ENCODE measurements around the gene FBXO17. TPM values are rescaled to one million over a fixed set of nuclear protein-coding genes. Genes with fewer than 3 reads are reported as not detected.

The FBXO17 gene
- total and polyA plus RNA-seq, 2 experiments from 2014 or later: 41.9 to 49.4 TPM

- no peaks in the 10 kb centered on the region for H3K36me3 ChIP-seq (replicated peaks; ENCODE audit: insufficient read depth, low read depth)
- H3K4me3 ChIP-seq: no peak overlapping the region
- TF ChIP-seq CTCF (IDR thresholded peaks at IDR 0.05; ENCODE audit: poor library complexity): no peak
- no peak for TF ChIP-seq EZH2phosphoT487 (IDR thresholded peaks at IDR 0.05; ENCODE audit: low read depth, severe bottlenecking, unreplicated experiment)
- TF ChIP-seq EZH2 (IDR thresholded peaks at IDR 0.05; ENCODE audit: borderline replicate concordance): no peak
- H3K4me1 ChIP-seq (ENCODE audit: insufficient read depth): no peaks in the 10 kb centered on the region
- DNase-seq (ENCODE audit: low spot score): no peak
- no peaks in the 10 kb centered on the region for H3K9me3 ChIP-seq (ENCODE audit: low read depth)
- H3K79me2 ChIP-seq: no peaks in the 10 kb centered on the region
- H3K9me2 ChIP-seq (replicated peaks; ENCODE audit: insufficient read depth): no peaks in the 10 kb centered on the region
- no peaks in the 10 kb centered on the region for H4K20me1 ChIP-seq (ENCODE audit: insufficient read depth, poor library complexity, severe bottlenecking)
- WGBS (ENCODE audit: low lambda C conversion rate, missing lambda C conversion rate): 96% methylated on average over 6 of the region's 12 CpGs
- no peak overlapping the region for H2AFZ ChIP-seq
- no peak overlapping the region for H3K27ac ChIP-seq
- no peaks in the 10 kb centered on the region for H3K27me3 ChIP-seq
- H3K4me2 ChIP-seq: no peak overlapping the region
Measured at GRCh38 chr19:38910488-38910887, 65.1 kb downstream of the FBXO17 start.

GRCh38 chr19:38908911-38909310 lies 66.6 kb downstream of the FBXO17 start:
- no peak overlapping the region for H3K4me2 ChIP-seq
- TF ChIP-seq CTCF (IDR thresholded peaks at IDR 0.05; ENCODE audit: poor library complexity) (no peak), EZH2phosphoT487 (IDR thresholded peaks at IDR 0.05; ENCODE audit: low read depth, severe bottlenecking, unreplicated experiment) (no peak), EZH2 (IDR thresholded peaks at IDR 0.05; ENCODE audit: borderline replicate concordance) (no peak)
- no peaks in the 10 kb centered on the region for H3K4me1 ChIP-seq (ENCODE audit: insufficient read depth)
- H3K79me2 ChIP-seq: no peaks in the 10 kb centered on the region
- H3K27ac ChIP-seq: no peak overlapping the region
- WGBS (ENCODE audit: low lambda C conversion rate, missing lambda C conversion rate): 89% methylated on average over 10 of the region's 10 CpGs
- H3K36me3 ChIP-seq (replicated peaks; ENCODE audit: insufficient read depth, low read depth): no peaks in the 10 kb centered on the region
- DNase-seq (ENCODE audit: low spot score): no peak
- H3K27me3 ChIP-seq: no peaks in the 10 kb centered on the region
- no peaks in the 10 kb centered on the region for H4K20me1 ChIP-seq (ENCODE audit: insufficient read depth, poor library complexity, severe bottlenecking)
- no peak overlapping the region for H2AFZ ChIP-seq
- H3K4me3 ChIP-seq: no peak overlapping the region
- no peaks in the 10 kb centered on the region for H3K9me2 ChIP-seq (replicated peaks; ENCODE audit: insufficient read depth)
- H3K9me3 ChIP-seq (ENCODE audit: low read depth): no peaks in the 10 kb centered on the region

- Histone ChIP-seq H4K20me1 (ENCODE audit: insufficient read depth, poor library complexity, severe bottlenecking) (no peaks in the 10 kb centered on the region), H3K27ac (no peak overlapping the region), H2AFZ (no peak overlapping the region), H3K9me3 (ENCODE audit: low read depth) (no peaks in the 10 kb centered on the region), H3K4me3 (no peak overlapping the region), H3K79me2 (peaks cover 12% of the 10 kb centered on the region), H3K36me3 (replicated peaks; ENCODE audit: insufficient read depth, low read depth) (no peaks in the 10 kb centered on the region), H3K27me3 (no peaks in the 10 kb centered on the region), H3K9me2 (replicated peaks; ENCODE audit: insufficient read depth) (no peaks in the 10 kb centered on the region), H3K4me1 (ENCODE audit: insufficient read depth) (no peaks in the 10 kb centered on the region), H3K4me2 (no peak overlapping the region)
- WGBS (ENCODE audit: low lambda C conversion rate, missing lambda C conversion rate): over 99% methylated on average over 11 of the region's 12 CpGs
- TF ChIP-seq EZH2phosphoT487 (IDR thresholded peaks at IDR 0.05; ENCODE audit: low read depth, severe bottlenecking, unreplicated experiment): no peak
- TF ChIP-seq CTCF (IDR thresholded peaks at IDR 0.05; ENCODE audit: poor library complexity): no peak
- TF ChIP-seq EZH2 (IDR thresholded peaks at IDR 0.05; ENCODE audit: borderline replicate concordance): no peak
- DNase-seq (ENCODE audit: low spot score): no peak
Measured at GRCh38 chr19:38907670-38908069, 67.9 kb downstream of the FBXO17 start.

- Histone ChIP-seq H3K4me3 (no peak overlapping the region), H3K27me3 (no peaks in the 10 kb centered on the region), H3K9me2 (replicated peaks; ENCODE audit: insufficient read depth) (no peaks in the 10 kb centered on the region), H2AFZ (no peak overlapping the region), H3K4me2 (no peak overlapping the region), H4K20me1 (ENCODE audit: insufficient read depth, poor library complexity, severe bottlenecking) (no peaks in the 10 kb centered on the region), H3K9me3 (ENCODE audit: low read depth) (no peaks in the 10 kb centered on the region), H3K27ac (no peak overlapping the region), H3K4me1 (ENCODE audit: insufficient read depth) (no peaks in the 10 kb centered on the region), H3K79me2 (peaks cover 16% of the 10 kb centered on the region), H3K36me3 (replicated peaks; ENCODE audit: insufficient read depth, low read depth) (no peaks in the 10 kb centered on the region)
- TF ChIP-seq EZH2 (IDR thresholded peaks at IDR 0.05; ENCODE audit: borderline replicate concordance): no peak
- TF ChIP-seq EZH2phosphoT487 (IDR thresholded peaks at IDR 0.05; ENCODE audit: low read depth, severe bottlenecking, unreplicated experiment): no peak
- no peak for TF ChIP-seq CTCF (IDR thresholded peaks at IDR 0.05; ENCODE audit: poor library complexity)
- no peak for DNase-seq (ENCODE audit: low spot score)
- 97% methylated on average over 24 of the region's 29 CpGs for WGBS (ENCODE audit: low lambda C conversion rate, missing lambda C conversion rate)
Measured at GRCh38 chr19:38907227-38907626, 68.3 kb downstream of the FBXO17 start.
